DOHH2 (cell line): Measurements from ENCODE around the gene FOXO6.

Source experiments
- H3F3A ChIP-seq: fragments of 200-600 bp; sonication (generic), shearing (Covaris generic); 2 replicates; pipeline ENCODE4 v1.6.0; 2016; ENCODE audit warnings: antibody characterized with exemption, mild to moderate bottlenecking; ENCODE audit not compliant: control insufficient read depth, insufficient read depth
- H3K27ac ChIP-seq: fragments of 200-600 bp; sonication (generic); 2 replicates; pipeline ENCODE4 v1.5.1; 2014; ENCODE audit warnings: low read depth, mild to moderate bottlenecking, low read length, moderate library complexity
- H3K27me3 ChIP-seq: fragments of 200-600 bp; sonication (generic); 2 replicates; pipeline ENCODE4 v1.6.1; 2014; ENCODE audit warnings: mild to moderate bottlenecking, low read length, mixed read lengths; ENCODE audit not compliant: control insufficient read depth
- H3K36me3 ChIP-seq: fragments of 200-600 bp; sonication (generic); 2 replicates; pipeline ENCODE4 v1.6.1; 2014; ENCODE audit warnings: mild to moderate bottlenecking, low read length, moderate library complexity, mixed read lengths; ENCODE audit not compliant: control insufficient read depth
- H3K4me1 ChIP-seq: fragments of 200-600 bp; sonication (generic); 2 replicates; pipeline ENCODE4 v1.6.1; 2014; ENCODE audit warnings: mild to moderate bottlenecking, low read length, mixed read lengths; ENCODE audit not compliant: control insufficient read depth
- H3K4me2 ChIP-seq: fragments of 200-600 bp; sonication (generic); 2 replicates; pipeline ENCODE4 v1.6.0; 2014; ENCODE audit warnings: mild to moderate bottlenecking, low read length, moderate library complexity
- H3K4me3 ChIP-seq: fragments of 200-600 bp; sonication (generic); 2 replicates; pipeline ENCODE4 v1.5.1; 2014; ENCODE audit warnings: mild to moderate bottlenecking, low read length, mixed read lengths
- H3K79me2 ChIP-seq: fragments of 200-600 bp; sonication (generic); 2 replicates; pipeline ENCODE4 v1.6.1; 2014; ENCODE audit warnings: mild to moderate bottlenecking, low read length, mixed read lengths; ENCODE audit not compliant: control insufficient read depth
- H3K9me2 ChIP-seq: fragments of 200-600 bp; sonication (generic); replicated peaks from 2 replicates; pipeline ENCODE4 v1.6.1; 2014; ENCODE audit warnings: mild to moderate bottlenecking, low read length, mixed read lengths; ENCODE audit not compliant: control insufficient read depth
- H3K9me3 ChIP-seq: fragments of 200-600 bp; sonication (generic); 2 replicates; pipeline ENCODE4 v1.6.1; 2014; ENCODE audit warnings: antibody characterized with exemption, low read length, mixed read lengths; ENCODE audit not compliant: control insufficient read depth, insufficient read depth
- H4K20me1 ChIP-seq: fragments of 200-600 bp; sonication (generic); 2 replicates; pipeline ENCODE4 v1.6.0; 2014; ENCODE audit warnings: low read depth, mild to moderate bottlenecking, antibody characterized with exemption, low read length, moderate library complexity; ENCODE audit not compliant: control insufficient read depth, insufficient read depth
- EZH2phosphoT487 ChIP-seq: fragments of 200-600 bp; sonication (generic); IDR thresholded peaks from 2 replicates; pipeline ENCODE4 v1.6.1; 2017; ENCODE audit warnings: borderline replicate concordance, mild to moderate bottlenecking, antibody characterized with exemption, low read length, moderate library complexity, mixed read lengths
- TF ChIP-seq, protein P1 (sequence below): fragments of 200-600 bp; sonication (generic); IDR thresholded peaks from one replicate; pipeline ENCODE4 v1.5.1; 2014; ENCODE audit warnings: antibody characterized with exemption, mild to moderate bottlenecking, low read depth, low read length; ENCODE audit not compliant: poor library complexity, severe bottlenecking

Gene FOXO6

DNA sequence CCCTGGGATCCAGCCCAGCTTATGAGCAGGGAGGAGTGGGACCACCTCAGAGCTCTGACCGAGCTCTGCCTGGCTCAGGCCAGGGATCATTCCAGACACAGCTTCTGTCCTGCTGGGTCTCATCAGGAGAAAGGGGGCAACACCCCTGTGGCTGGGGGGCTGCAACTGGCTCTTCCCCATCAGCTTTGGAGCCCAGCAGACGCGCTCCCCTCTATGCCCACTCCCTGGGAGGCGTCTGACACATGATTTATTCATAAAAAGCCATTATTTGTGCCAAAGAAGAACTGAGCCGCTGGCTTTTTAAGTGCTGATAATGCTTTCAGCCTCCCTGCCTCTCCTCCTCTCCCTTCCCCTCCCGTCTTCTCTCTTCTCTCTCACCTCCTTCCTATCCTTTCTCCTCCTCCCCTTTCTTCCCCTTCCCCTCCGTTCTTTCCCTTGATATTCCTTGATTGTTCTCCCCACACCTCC, 25.0 kb downstream of the FOXO6 start:
- Histone ChIP-seq H3K27me3 (peaks cover 60% of the 10 kb centered on the region), H3K79me2 (no peaks in the 10 kb centered on the region), H3K36me3 (no peaks in the 10 kb centered on the region), H3K4me1 (no peaks in the 10 kb centered on the region), H3K27ac (no peak overlapping the region), H3K4me3 (no peak overlapping the region), H3K4me2 (no peak overlapping the region), H4K20me1 (no peaks in the 10 kb centered on the region), H3K9me3 (no peaks in the 10 kb centered on the region), H3K9me2 (no peaks in the 10 kb centered on the region), H3F3A (no peaks in the 10 kb centered on the region)
- TF ChIP-seq EZH2phosphoT487 = no peak
- TF ChIP-seq, protein P1, sequence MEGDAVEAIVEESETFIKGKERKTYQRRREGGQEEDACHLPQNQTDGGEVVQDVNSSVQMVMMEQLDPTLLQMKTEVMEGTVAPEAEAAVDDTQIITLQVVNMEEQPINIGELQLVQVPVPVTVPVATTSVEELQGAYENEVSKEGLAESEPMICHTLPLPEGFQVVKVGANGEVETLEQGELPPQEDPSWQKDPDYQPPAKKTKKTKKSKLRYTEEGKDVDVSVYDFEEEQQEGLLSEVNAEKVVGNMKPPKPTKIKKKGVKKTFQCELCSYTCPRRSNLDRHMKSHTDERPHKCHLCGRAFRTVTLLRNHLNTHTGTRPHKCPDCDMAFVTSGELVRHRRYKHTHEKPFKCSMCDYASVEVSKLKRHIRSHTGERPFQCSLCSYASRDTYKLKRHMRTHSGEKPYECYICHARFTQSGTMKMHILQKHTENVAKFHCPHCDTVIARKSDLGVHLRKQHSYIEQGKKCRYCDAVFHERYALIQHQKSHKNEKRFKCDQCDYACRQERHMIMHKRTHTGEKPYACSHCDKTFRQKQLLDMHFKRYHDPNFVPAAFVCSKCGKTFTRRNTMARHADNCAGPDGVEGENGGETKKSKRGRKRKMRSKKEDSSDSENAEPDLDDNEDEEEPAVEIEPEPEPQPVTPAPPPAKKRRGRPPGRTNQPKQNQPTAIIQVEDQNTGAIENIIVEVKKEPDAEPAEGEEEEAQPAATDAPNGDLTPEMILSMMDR = no peak

DNA sequence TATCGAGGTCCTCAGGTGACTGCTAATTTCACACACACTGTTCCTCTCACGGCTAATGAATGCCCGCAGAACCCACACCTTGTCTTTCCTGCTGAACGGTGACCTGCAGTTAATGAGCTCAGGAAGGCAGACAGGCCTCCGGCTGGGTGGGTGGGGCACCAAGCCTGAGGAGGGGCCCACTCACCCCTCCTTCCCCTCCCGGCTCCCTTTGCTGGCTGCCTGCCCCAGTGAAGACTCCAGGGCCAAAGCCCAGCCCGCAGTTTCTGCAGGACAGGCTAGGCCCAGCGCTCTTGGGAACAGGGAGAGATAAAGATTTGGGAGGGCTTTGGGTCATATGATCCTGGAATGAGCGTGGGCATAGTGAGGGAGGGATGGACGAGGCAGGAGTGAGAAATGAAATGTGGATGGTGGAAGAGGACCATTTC, 26.4 kb downstream of the FOXO6 start:
- peaks cover 50% of the 10 kb centered on the region for H3K27me3 ChIP-seq
- no peak overlapping the region for H3K27ac ChIP-seq
- TF ChIP-seq, protein P1 = no peak
- TF ChIP-seq EZH2phosphoT487 = no peak
- H3K4me1 ChIP-seq = no peaks in the 10 kb centered on the region
- H3K9me3 ChIP-seq = no peaks in the 10 kb centered on the region
- no peaks in the 10 kb centered on the region for H3K79me2 ChIP-seq
- no peak overlapping the region for H3K4me3 ChIP-seq
- H3K4me2 ChIP-seq = no peak overlapping the region
- H3F3A ChIP-seq = no peaks in the 10 kb centered on the region
- H3K9me2 ChIP-seq = no peaks in the 10 kb centered on the region
- H3K36me3 ChIP-seq = no peaks in the 10 kb centered on the region
- H4K20me1 ChIP-seq = no peaks in the 10 kb centered on the region

DNA sequence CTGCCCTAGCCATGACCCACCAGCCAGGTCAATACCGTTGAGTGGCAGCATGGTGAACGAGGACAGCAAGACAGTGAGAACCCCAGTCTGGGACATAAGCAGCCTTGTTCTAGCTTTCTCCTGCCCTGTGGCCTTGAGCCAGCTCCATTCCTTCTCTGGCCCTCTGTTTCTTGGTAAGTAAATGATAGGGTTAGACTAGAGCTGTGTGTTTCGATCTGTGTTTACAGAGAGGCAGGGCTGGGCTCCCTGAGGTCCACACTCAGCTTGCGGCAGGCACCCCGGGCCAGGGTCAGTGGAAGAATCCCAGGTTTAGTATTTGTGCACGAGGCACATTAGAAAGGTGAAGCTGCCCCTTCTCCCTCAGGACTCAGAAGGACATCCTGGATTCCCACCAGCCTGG, 27.3 kb downstream of the FOXO6 start:
- TF ChIP-seq, protein P1 = no peak
- TF ChIP-seq EZH2phosphoT487 = no peak
- Histone ChIP-seq H3K4me2 (no peak overlapping the region), H3F3A (no peaks in the 10 kb centered on the region), H3K4me1 (no peaks in the 10 kb centered on the region), H3K9me2 (no peaks in the 10 kb centered on the region), H4K20me1 (no peaks in the 10 kb centered on the region), H3K79me2 (no peaks in the 10 kb centered on the region), H3K36me3 (no peaks in the 10 kb centered on the region), H3K27me3 (peaks cover 42% of the 10 kb centered on the region), H3K27ac (no peak overlapping the region), H3K9me3 (no peaks in the 10 kb centered on the region), H3K4me3 (no peak overlapping the region)
